Fibroblast of lung (primary cell): ENCODE results near the gene IL20RB.

Source experiments
- EZH2 ChIP-seq: IDR thresholded peaks from 2 replicates; pipeline ENCODE4 v1.5.1; 2012; ENCODE audit warnings: low read length, control low read depth, mild to moderate bottlenecking; ENCODE audit errors: missing control alignments
- TF ChIP-seq, protein P1 (sequence below), 2 donors: IDR thresholded peaks in 1 of 2; conservative IDR thresholded peaks in 1 of 2; 1 replicate in 1 of 2; 2 replicates in 1 of 2; pipeline ENCODE4 v1.5.1; 2011 to 2012; ENCODE audit warnings: low read length in 2 of 2, control low read depth in 1 of 2, inconsistent platforms in 1 of 2, low read depth in 1 of 2, mild to moderate bottlenecking in 1 of 2

DNA sequence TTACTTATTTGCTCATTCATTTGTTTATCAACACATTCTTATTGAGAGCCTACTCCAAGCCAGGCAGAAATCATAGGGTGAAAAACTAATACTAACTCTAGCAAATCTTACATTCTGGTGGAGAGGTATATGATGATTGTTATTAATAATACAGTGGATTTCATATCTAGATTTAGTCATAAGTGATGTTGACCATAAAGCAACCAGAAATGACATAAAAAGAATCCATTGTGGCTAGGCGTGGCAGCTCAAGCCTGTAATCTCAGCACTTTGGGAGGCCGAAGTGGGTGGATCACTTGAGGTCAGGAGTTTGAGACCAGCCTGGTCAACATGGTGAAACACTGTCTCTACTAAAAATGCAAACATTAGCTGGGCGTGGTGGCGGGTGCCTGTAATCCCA is 26.2 kb upstream of the IL20RB start:
- TF ChIP-seq, protein P1, sequence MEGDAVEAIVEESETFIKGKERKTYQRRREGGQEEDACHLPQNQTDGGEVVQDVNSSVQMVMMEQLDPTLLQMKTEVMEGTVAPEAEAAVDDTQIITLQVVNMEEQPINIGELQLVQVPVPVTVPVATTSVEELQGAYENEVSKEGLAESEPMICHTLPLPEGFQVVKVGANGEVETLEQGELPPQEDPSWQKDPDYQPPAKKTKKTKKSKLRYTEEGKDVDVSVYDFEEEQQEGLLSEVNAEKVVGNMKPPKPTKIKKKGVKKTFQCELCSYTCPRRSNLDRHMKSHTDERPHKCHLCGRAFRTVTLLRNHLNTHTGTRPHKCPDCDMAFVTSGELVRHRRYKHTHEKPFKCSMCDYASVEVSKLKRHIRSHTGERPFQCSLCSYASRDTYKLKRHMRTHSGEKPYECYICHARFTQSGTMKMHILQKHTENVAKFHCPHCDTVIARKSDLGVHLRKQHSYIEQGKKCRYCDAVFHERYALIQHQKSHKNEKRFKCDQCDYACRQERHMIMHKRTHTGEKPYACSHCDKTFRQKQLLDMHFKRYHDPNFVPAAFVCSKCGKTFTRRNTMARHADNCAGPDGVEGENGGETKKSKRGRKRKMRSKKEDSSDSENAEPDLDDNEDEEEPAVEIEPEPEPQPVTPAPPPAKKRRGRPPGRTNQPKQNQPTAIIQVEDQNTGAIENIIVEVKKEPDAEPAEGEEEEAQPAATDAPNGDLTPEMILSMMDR (conservative IDR thresholded peaks at IDR 0.05 in 1 of 2, IDR thresholded peaks at IDR 0.05 in 1 of 2; ENCODE audit: low read depth in 1 of 2, low read length in 2 of 2), result no peak
- no peak for TF ChIP-seq EZH2
